K562 (cell line): ENCODE measurements around the gene EVC. TPM values are rescaled to one million over a fixed set of nuclear protein-coding genes. Genes with fewer than 3 reads are reported as not detected.

Experiments
- ATAC-seq: fragments of 200-7000 bp; cut with Tn5 transposase; 3 replicates; pipeline ENCODE4 v1.9.1; 2020; ENCODE audit warnings: moderate library complexity
- BruUV-seq: library from RNA; stranded (reverse); fragments of 400-500 nt; replicated peaks from 2 replicates; lab custom pipeline; 2021; lab: Mats Ljungman, UMichigan
- CTCF ChIA-PET: fragments of 300-600 bp; formaldehyde crosslinking; extraction: SDS; loops from one replicate; lab custom pipeline; 2021; ENCODE audit warnings: low intra/inter-chr PET ratio; lab: Yijun Ruan, JAX
- POLR2A ChIA-PET: fragments of 300-600, 350-650 bp; sonication (Branson Sonifier 250); formaldehyde crosslinking; extraction: SDS; loops from one replicate; lab custom pipeline; 2021; ENCODE audit warnings: antibody characterized with exemption, inconsistent platforms; lab: Yijun Ruan, JAX
- DNase-seq, 4 experiments: peaks; one replicate each; pipeline versions ENCODE4 v3.0.0 to v3.0.0-alpha.2; 2011 to 2018; ENCODE audit warnings: low spot score in 3 of 4, mixed read lengths in 3 of 4; ENCODE audit errors: extremely low read depth in 1 of 4
- FAIRE-seq: peaks from 2 replicates; lab custom pipeline; 2011; peaks lifted over from hg19 to GRCh38; lab: Jason Lieb, UNC
- H2AFZ ChIP-seq: 2 replicates; pipeline ENCODE4 v1.6.0; 2011; ENCODE audit warnings: low read depth, low read length, control low read depth, inconsistent platforms
- H3K27ac ChIP-seq: fragments of 200-600 bp; 3 replicates; pipeline ENCODE4 v1.8.0; 2011; ENCODE audit warnings: low read depth, mild to moderate bottlenecking, control low read depth, inconsistent platforms, low read length, moderate library complexity, mixed read lengths; ENCODE audit errors: extremely low read depth
- H3K27me3 ChIP-seq, 2 experiments: fragments of 300-600 bp in 1 of 2; 2 replicates in 1 of 2; 3 replicates in 1 of 2; pipeline versions ENCODE4 v1.6.0 to v1.8.0; 2011; ENCODE audit warnings: inconsistent platforms in 2 of 2, low read length in 2 of 2, mild to moderate bottlenecking in 1 of 2, mixed read lengths in 1 of 2, moderate library complexity in 1 of 2; ENCODE audit not compliant: control insufficient read depth in 2 of 2, insufficient read depth in 2 of 2
- H3K36me3 ChIP-seq: fragments of 300-600 bp; 3 replicates; pipeline ENCODE4 v1.8.0; 2011; ENCODE audit warnings: mild to moderate bottlenecking, low read length, inconsistent platforms; ENCODE audit not compliant: control insufficient read depth, insufficient read depth
- H3K4me1 ChIP-seq, 2 experiments: fragments of 200-600 bp in 1 of 2; replicated peaks in 1 of 2; 2 replicates in 1 of 2; 3 replicates in 1 of 2; pipeline versions ENCODE4 v1.5.1 to v1.8.0; 2011; ENCODE audit warnings: inconsistent platforms in 2 of 2, low read length in 2 of 2, mild to moderate bottlenecking in 1 of 2, mixed read lengths in 1 of 2, moderate library complexity in 1 of 2; ENCODE audit not compliant: control insufficient read depth in 2 of 2, insufficient read depth in 2 of 2
- H3K4me2 ChIP-seq: 2 replicates; pipeline ENCODE4 v1.6.1; 2011; ENCODE audit warnings: low read length, control low read depth, inconsistent platforms, mixed read lengths; ENCODE audit not compliant: insufficient read depth
- H3K4me3 ChIP-seq: fragments of 200-600 bp; sonication (generic), shearing (Covaris generic); 2 replicates; pipeline ENCODE4 v1.5.1; 2016; ENCODE audit warnings: control low read depth, inconsistent platforms
- H3K79me2 ChIP-seq: fragments of 200-600 bp; 3 replicates; pipeline ENCODE4 v1.8.0; 2011; ENCODE audit warnings: low read length, inconsistent platforms; ENCODE audit not compliant: control insufficient read depth, insufficient read depth
- H3K9ac ChIP-seq, 2 experiments: 2 replicates each; pipeline versions ENCODE4 v1.6.0 to v1.6.1; 2011; ENCODE audit warnings: low read depth in 2 of 2, low read length in 2 of 2, control low read depth in 1 of 2, inconsistent platforms in 1 of 2, mild to moderate bottlenecking in 1 of 2, mixed read lengths in 1 of 2; ENCODE audit not compliant: insufficient read depth in 1 of 2
- H3K9me1 ChIP-seq: one replicate; pipeline ENCODE4 v1.6.0; 2011; ENCODE audit warnings: inconsistent platforms, mild to moderate bottlenecking, low read length, moderate library complexity; ENCODE audit not compliant: control insufficient read depth, insufficient read depth
- H3K9me3 ChIP-seq: replicated peaks from 2 replicates; pipeline ENCODE4 v1.5.1; 2011; ENCODE audit warnings: low read depth, low read length, inconsistent platforms; ENCODE audit not compliant: control insufficient read depth, insufficient read depth
- H4K20me1 ChIP-seq: replicated peaks from 2 replicates; pipeline ENCODE4 v1.6.1; 2011; ENCODE audit warnings: low read length, inconsistent platforms, mixed read lengths; ENCODE audit not compliant: control insufficient read depth, insufficient read depth
- CXXC5 ChIP-seq: fragments of 250-450 bp; sonication (Bioruptor Pico); IDR thresholded peaks from 2 replicates; pipeline ENCODE4 v1.8.0; 2022; ENCODE audit warnings: inconsistent platforms, mild to moderate bottlenecking, moderate library complexity
- HOMEZ ChIP-seq: fragments of 250-450 bp; sonication (Bioruptor Pico); IDR thresholded peaks from 2 replicates; pipeline ENCODE4 v1.4.0; 2020; ENCODE audit warnings: mild to moderate bottlenecking, moderate library complexity
- KAT2B ChIP-seq: IDR thresholded peaks from one replicate; pipeline ENCODE4 v1.6.1; 2012; ENCODE audit warnings: low read depth, mild to moderate bottlenecking, control low read depth, inconsistent platforms, low read length, moderate library complexity
- ZBTB17 ChIP-seq: fragments of 450-650 bp; formaldehyde crosslinking; IDR thresholded peaks from 2 replicates; pipeline ENCODE4 v1.4.0; 2020; ENCODE audit warnings: mild to moderate bottlenecking
- ZKSCAN3 ChIP-seq: fragments of 250-450 bp; sonication (Bioruptor Pico); IDR thresholded peaks from 2 replicates; pipeline ENCODE4 v1.4.0; 2020
- WGBS: fragments of 100-300 bp; shearing (Covaris generic); methylation state at CpG from one replicate; pipeline ENCODE4 v1.1.6; 2016; ENCODE audit warnings: low coverage, mixed read lengths; ENCODE audit not compliant: insufficient coverage; ENCODE audit errors: missing lambda C conversion rate; 5-methylcytosine and 5-hydroxymethylcytosine counted together
- in situ Hi-C: fragments of 300-500 bp; cut with MboI; formaldehyde crosslinking; loops from 4 replicates; pipeline ENCODE4 v1.15.0; 2018; ENCODE audit warnings: inconsistent platforms, mixed read lengths
- intact Hi-C: fragments of 100-400 bp; cut with micrococcal nuclease; formaldehyde crosslinking; loops from 2 replicates; pipeline ENCODE4 v1.14.2; 2022
- polyA plus RNA-seq, 8 experiments: library from polyadenylated mRNA; depleted of rRNA in 4 of 8; stranded (reverse) in 5 of 8; unstranded in 3 of 8; fragments of >200 nt; fragmentation: Nextera tagmentation in 2 of 8; fragmentation: Illumina TruSeq in 1 of 8; extraction: Ambion mirVana in 2 of 8; extraction: Trizol in 1 of 8; gene quantifications; 2 replicates each; pipeline versions ENCODE4 v1.2.1 to v1.2.3, GENCODE V29; 2011 to 2014; ENCODE audit warnings: inconsistent platforms in 1 of 8, missing spikeins in 1 of 8
- total RNA-seq, 7 experiments: library from RNA; depleted of rRNA in 6 of 7; stranded (reverse); fragments of >200 nt in 6 of 7; fragmentation: Illumina TruSeq in 2 of 7; extraction: Trizol in 2 of 7; gene quantifications; 2 replicates each; pipeline versions ENCODE4 v1.2.1 to v1.2.3, GENCODE V29; 2011 to 2021; ENCODE audit warnings: low replicate concordance in 1 of 7
- TF ChIP-seq, protein P1 (sequence below): conservative IDR thresholded peaks from 2 replicates; pipeline ENCODE4 v1.6.1; 2011; ENCODE audit warnings: low read depth, mild to moderate bottlenecking, low read length; ENCODE audit not compliant: control insufficient read depth
- TF ChIP-seq, protein P2 (sequence below): fragments of 150-350 bp; conservative IDR thresholded peaks from 2 replicates; pipeline ENCODE4 v1.6.1; 2014; ENCODE audit warnings: low read length

The EVC gene
- total and polyA plus RNA-seq, 9 of the 15 experiments (the other 6 are each of a cell fraction or from before 2014, with no cell fraction given), result 0.03 to 3.2 (median 1.1) TPM

DNA sequence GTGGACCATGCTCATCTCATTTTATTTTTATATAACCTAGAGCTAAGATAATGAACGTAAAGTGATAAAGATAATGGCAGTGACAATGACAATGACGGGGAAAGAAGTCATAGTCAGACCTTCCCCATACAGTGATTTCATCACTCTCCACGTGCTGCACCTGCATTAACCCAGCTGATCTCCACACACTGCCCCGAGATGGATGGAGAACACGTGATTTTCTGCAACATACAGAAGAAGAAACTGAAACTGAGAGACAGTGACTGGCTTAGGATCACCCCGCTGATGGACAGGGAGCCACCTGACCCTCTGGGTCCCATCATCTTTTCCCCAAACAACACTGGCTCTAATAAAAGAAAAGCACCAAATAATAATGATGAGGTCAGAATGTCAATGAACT, 24.7 kb upstream of the EVC start:
- in situ Hi-C loops (no loop called here), intact Hi-C loops (no loop called here)
- H2AFZ ChIP-seq, result no peak overlapping the region
- H3K9ac ChIP-seq, result no peak overlapping the region
- no peak for ATAC-seq
- no peaks in the 10 kb centered on the region for H3K36me3 ChIP-seq
- no peak for DNase-seq
- CTCF ChIA-PET, result no interaction called here
- WGBS, result 3% methylated on average over 6 of the region's 6 CpGs
- no peak overlapping the region for H3K4me3 ChIP-seq
- no peaks in the 10 kb centered on the region for H4K20me1 ChIP-seq
- peaks cover 0 to 3% of the 10 kb centered on the region in 2 experiments; a peak in 1 of 5 replicates for H3K27me3 ChIP-seq
- TF ChIP-seq, protein P1, sequence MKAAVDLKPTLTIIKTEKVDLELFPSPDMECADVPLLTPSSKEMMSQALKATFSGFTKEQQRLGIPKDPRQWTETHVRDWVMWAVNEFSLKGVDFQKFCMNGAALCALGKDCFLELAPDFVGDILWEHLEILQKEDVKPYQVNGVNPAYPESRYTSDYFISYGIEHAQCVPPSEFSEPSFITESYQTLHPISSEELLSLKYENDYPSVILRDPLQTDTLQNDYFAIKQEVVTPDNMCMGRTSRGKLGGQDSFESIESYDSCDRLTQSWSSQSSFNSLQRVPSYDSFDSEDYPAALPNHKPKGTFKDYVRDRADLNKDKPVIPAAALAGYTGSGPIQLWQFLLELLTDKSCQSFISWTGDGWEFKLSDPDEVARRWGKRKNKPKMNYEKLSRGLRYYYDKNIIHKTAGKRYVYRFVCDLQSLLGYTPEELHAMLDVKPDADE, result no peak
- no peak for TF ChIP-seq ZKSCAN3 (CRISPR knock-in tag)
- TF ChIP-seq, protein P2, sequence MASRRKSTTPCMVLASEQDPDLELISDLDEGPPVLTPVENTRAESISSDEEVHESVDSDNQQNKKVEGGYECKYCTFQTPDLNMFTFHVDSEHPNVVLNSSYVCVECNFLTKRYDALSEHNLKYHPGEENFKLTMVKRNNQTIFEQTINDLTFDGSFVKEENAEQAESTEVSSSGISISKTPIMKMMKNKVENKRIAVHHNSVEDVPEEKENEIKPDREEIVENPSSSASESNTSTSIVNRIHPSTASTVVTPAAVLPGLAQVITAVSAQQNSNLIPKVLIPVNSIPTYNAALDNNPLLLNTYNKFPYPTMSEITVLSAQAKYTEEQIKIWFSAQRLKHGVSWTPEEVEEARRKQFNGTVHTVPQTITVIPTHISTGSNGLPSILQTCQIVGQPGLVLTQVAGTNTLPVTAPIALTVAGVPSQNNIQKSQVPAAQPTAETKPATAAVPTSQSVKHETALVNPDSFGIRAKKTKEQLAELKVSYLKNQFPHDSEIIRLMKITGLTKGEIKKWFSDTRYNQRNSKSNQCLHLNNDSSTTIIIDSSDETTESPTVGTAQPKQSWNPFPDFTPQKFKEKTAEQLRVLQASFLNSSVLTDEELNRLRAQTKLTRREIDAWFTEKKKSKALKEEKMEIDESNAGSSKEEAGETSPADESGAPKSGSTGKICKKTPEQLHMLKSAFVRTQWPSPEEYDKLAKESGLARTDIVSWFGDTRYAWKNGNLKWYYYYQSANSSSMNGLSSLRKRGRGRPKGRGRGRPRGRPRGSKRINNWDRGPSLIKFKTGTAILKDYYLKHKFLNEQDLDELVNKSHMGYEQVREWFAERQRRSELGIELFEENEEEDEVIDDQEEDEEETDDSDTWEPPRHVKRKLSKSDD, result no peak
- TF ChIP-seq ZBTB17 (CRISPR knock-in tag), result no peak
- no peak for TF ChIP-seq HOMEZ
- TF ChIP-seq KAT2B, result no peak
- no peak for TF ChIP-seq CXXC5
- TF ChIP-seq, all 486 proteins: peak for 0
- Histone ChIP-seq H3K9me1 (no peaks in the 10 kb centered on the region), H3K4me2 (no peak overlapping the region), H3K9me3 (no peaks in the 10 kb centered on the region), H3K4me1 (peaks cover 0 to 4% of the 10 kb centered on the region in 2 experiments; a peak in 3 of 5 replicates), H3K27ac (no peak overlapping the region), H3K79me2 (no peaks in the 10 kb centered on the region)
- POLR2A ChIA-PET, result no interaction called here
- FAIRE-seq, result no peak
- no TSS peak for BruUV-seq
